Right renal cortex interstitium (tissue), 3 donors: ENCODE results near the gene PPP1R3E. TPM values are rescaled to one million over a fixed set of nuclear protein-coding genes. Genes with fewer than 3 reads are reported as not detected.
"Not testable (repeated sequence)": the region's sequence is repeated elsewhere in the genome, so short reads cannot be mapped to it uniquely, and the experiment has no call there.

Source experiments
- DNase-seq, 3 donors: peaks; one replicate each; pipeline ENCODE4 v3.0.0-alpha.2; 2013; ENCODE audit warnings: low read depth in 3 of 3, low spot score in 2 of 3
- polyA plus RNA-seq, 3 donors: library from polyadenylated mRNA; unstranded; fragments of 120-200 nt; gene quantifications; one replicate each; pipeline ENCODE4 v1.2.1, GENCODE V29; 2013; ENCODE audit not compliant: insufficient read length in 3 of 3

The PPP1R3E gene
- 10 to 100 TPM; 19.1 to 23.4 (median 19.3) TPM for polyA plus RNA-seq

- DNase-seq: no peak
These were observed at the start of gene PPP1R3E for GRCh38 chr14:23302290-23303225. PPP1R3E (minus strand) TSS chr14:23302859; CDS start chr14:23302576, 283 bp downstream.

GRCh38 chr14:23351681-23352505 is 49.2 kb upstream of the PPP1R3E start:
- no peak for DNase-seq

- DNase-seq: no peak
These were observed 46.6 kb upstream of the PPP1R3E start for GRCh38 chr14:23349156-23349845.

- DNase-seq: no peak
These were observed 45.6 kb upstream of the PPP1R3E start for GRCh38 chr14:23348297-23348655.

- no peak for DNase-seq
These were observed 45.0 kb upstream of the PPP1R3E start for GRCh38 chr14:23347406-23348296.

- DNase-seq: no peak
These were observed 44.2 kb upstream of the PPP1R3E start for GRCh38 chr14:23346693-23347405.

GRCh38 chr14:23345987-23346692 is 43.5 kb upstream of the PPP1R3E start:
- DNase-seq: no peak

- DNase-seq: no peak
These were observed 41.8 kb upstream of the PPP1R3E start for GRCh38 chr14:23344481-23344880.

- no peak for DNase-seq
These were observed 37.0 kb upstream of the PPP1R3E start for GRCh38 chr14:23339506-23340268.

- no peak for DNase-seq
These were observed 33.0 kb upstream of the PPP1R3E start for GRCh38 chr14:23335623-23336022.

GRCh38 chr14:23327947-23328744 is 25.5 kb upstream of the PPP1R3E start:
- DNase-seq: peak in 2 of 3 donors; percentile 61 to 69

- no peak for DNase-seq
These were observed 24.1 kb upstream of the PPP1R3E start for GRCh38 chr14:23326491-23327332.

- DNase-seq: not testable (repeated sequence)
These were observed 23.1 kb upstream of the PPP1R3E start for GRCh38 chr14:23325746-23326145.

- DNase-seq: no peak
These were observed 22.3 kb upstream of the PPP1R3E start for GRCh38 chr14:23324993-23325392.

- no peak for DNase-seq
These were observed 21.8 kb upstream of the PPP1R3E start for GRCh38 chr14:23324455-23324846.

- DNase-seq: no peak
These were observed 21.3 kb upstream of the PPP1R3E start for GRCh38 chr14:23323838-23324454.
